GM12878 (cell line): ENCODE data around the gene GID4. TPM values are rescaled to one million over a fixed set of nuclear protein-coding genes. Genes with fewer than 3 reads are reported as not detected.

ENCODE experiments used
- ATAC-seq: fragments of 200-7000 bp; cut with Tn5 transposase; 3 replicates; pipeline ENCODE4 v1.9.1; 2020; ENCODE audit warnings: mild to moderate bottlenecking, moderate library complexity
- BruUV-seq: library from RNA; stranded (reverse); fragments of 400-500 nt; replicated peaks from 2 replicates; lab custom pipeline; 2021; lab: Mats Ljungman, UMichigan
- CTCF ChIA-PET: fragments of 300-600 bp; sonication (Branson Sonifier 250); formaldehyde crosslinking; extraction: SDS; loops from one replicate; lab custom pipeline; 2021; ENCODE audit warnings: inconsistent platforms; lab: Yijun Ruan, JAX
- POLR2A ChIA-PET: fragments of 350-600 bp; formaldehyde crosslinking; extraction: SDS; loops from one replicate; lab custom pipeline; 2021; ENCODE audit warnings: inconsistent platforms; lab: Charles Lee
- RAD21 ChIA-PET: fragments of 300-600 bp; sonication (Branson Sonifier 250); formaldehyde crosslinking; loops from one replicate; lab custom pipeline; 2023; ENCODE audit warnings: antibody characterized with exemption; ENCODE audit not compliant: unreplicated experiment; lab: Charles Lee
- SMC1A ChIA-PET: fragments of 300-600 bp; sonication (Branson Sonifier 250); formaldehyde crosslinking; loops from one replicate; lab custom pipeline; 2023; ENCODE audit not compliant: unreplicated experiment, uncharacterized antibody; lab: Charles Lee
- DNase-seq: peaks from one replicate; pipeline ENCODE4 v3.0.0-alpha.2; 2011; ENCODE audit warnings: low read depth, low spot score
- FAIRE-seq: peaks from 3 replicates; lab custom pipeline; 2011; peaks lifted over from hg19 to GRCh38; lab: Jason Lieb, UNC
- H2AFZ ChIP-seq: 2 replicates; pipeline ENCODE4 v1.6.0; 2011; ENCODE audit warnings: low read depth, low read length, control low read depth; ENCODE audit not compliant: control insufficient read depth
- H3K27ac ChIP-seq: 2 replicates; pipeline ENCODE4 v1.5.1; 2011; ENCODE audit warnings: control low read depth; ENCODE audit not compliant: control insufficient read depth, insufficient read depth
- H3K27me3 ChIP-seq, 2 experiments: replicated peaks in 1 of 2; 2 replicates each; pipeline versions ENCODE4 v1.6.0 to v1.6.1; 2011; ENCODE audit warnings: low read length in 1 of 2; ENCODE audit not compliant: control insufficient read depth in 2 of 2, insufficient read depth in 2 of 2
- H3K36me3 ChIP-seq, 2 experiments: 2 replicates each; pipeline ENCODE4 v1.5.1; 2011; ENCODE audit warnings: low read length in 1 of 2; ENCODE audit not compliant: control insufficient read depth in 2 of 2, insufficient read depth in 2 of 2
- H3K4me1 ChIP-seq: 2 replicates; pipeline ENCODE4 v1.6.1; 2011; ENCODE audit warnings: mild to moderate bottlenecking, low read length, moderate library complexity, mixed read lengths; ENCODE audit not compliant: control insufficient read depth, insufficient read depth
- H3K4me2 ChIP-seq: 2 replicates; pipeline ENCODE4 v1.6.0; 2011; ENCODE audit warnings: control low read depth; ENCODE audit not compliant: control insufficient read depth, insufficient read depth
- H3K4me3 ChIP-seq: fragments of 200-600 bp; sonication (generic); 2 replicates; pipeline ENCODE4 v1.5.1; 2016
- H3K79me2 ChIP-seq: 2 replicates; pipeline ENCODE4 v1.6.0; 2011; ENCODE audit warnings: low read length; ENCODE audit not compliant: control insufficient read depth, insufficient read depth
- H3K9ac ChIP-seq: 2 replicates; pipeline ENCODE4 v1.8.0; 2011; ENCODE audit warnings: low read length, control low read depth, mixed read lengths; ENCODE audit not compliant: control insufficient read depth, insufficient read depth
- H3K9me3 ChIP-seq: replicated peaks from 3 replicates; pipeline ENCODE4 v1.5.1; 2011; ENCODE audit warnings: mild to moderate bottlenecking, low read length; ENCODE audit not compliant: control insufficient read depth, insufficient read depth
- H4K20me1 ChIP-seq: 2 replicates; pipeline ENCODE4 v1.6.0; 2011; ENCODE audit not compliant: control insufficient read depth, insufficient read depth
- BRCA1 ChIP-seq: IDR thresholded peaks from 2 replicates; pipeline ENCODE4 v1.6.1; 2011; ENCODE audit warnings: low read depth, low read length, improper control_type of control experiment
- CBX5 ChIP-seq: sonication (generic); IDR thresholded peaks from 2 replicates; pipeline ENCODE4 v1.6.1; 2016; ENCODE audit warnings: low read depth, moderate library complexity, mild to moderate bottlenecking, inconsistent platforms
- CREM ChIP-seq: IDR thresholded peaks from 2 replicates; pipeline ENCODE4 v1.6.1; 2014; ENCODE audit warnings: antibody characterized with exemption, low read depth
- ESRRA ChIP-seq: IDR thresholded peaks from 2 replicates; pipeline ENCODE4 v1.6.1; 2012; ENCODE audit warnings: mild to moderate bottlenecking, low read length, improper control_type of control experiment
- EZH2 ChIP-seq: IDR thresholded peaks from 2 replicates; pipeline ENCODE4 v1.6.1; 2012; ENCODE audit warnings: low read depth, mild to moderate bottlenecking, control low read depth, inconsistent platforms, low read length, borderline replicate concordance; ENCODE audit not compliant: control insufficient read depth
- JUNB ChIP-seq: IDR thresholded peaks from 2 replicates; pipeline ENCODE4 v1.6.1; 2016; ENCODE audit warnings: antibody characterized with exemption, mild to moderate bottlenecking
- WGBS: methylation state at CpG from one replicate; pipeline ENCODE4 v1.1.6; 2016; ENCODE audit warnings: low lambda C conversion rate; ENCODE audit not compliant: insufficient replicate concordance, insufficient coverage; ENCODE audit errors: missing lambda C conversion rate; 5-methylcytosine and 5-hydroxymethylcytosine counted together
- in situ Hi-C: fragments of 300-500 bp; cut with MboI; formaldehyde crosslinking; loops from 9 replicates; pipeline ENCODE4 v1.14.3; 2018; ENCODE audit warnings: mixed read lengths
- intact Hi-C: fragments of 100-400 bp; cut with micrococcal nuclease; formaldehyde crosslinking; loops from one replicate; pipeline ENCODE4 v1.14.2; 2022; ENCODE audit not compliant: unreplicated experiment
- polyA plus RNA-seq, 11 experiments: library from polyadenylated mRNA; depleted of rRNA in 4 of 11; unstranded in 6 of 11; stranded (reverse) in 5 of 11; fragments of >200 nt; fragmentation: Nextera tagmentation in 4 of 11; fragmentation: Illumina TruSeq in 1 of 11; extraction: Ambion mirVana in 4 of 11; extraction: Trizol in 1 of 11; gene quantifications; 1 replicate in 1 of 11; 2 replicates in 10 of 11; pipeline versions ENCODE4 v1.2.1 to v1.2.3, GENCODE V29; 2011 to 2016; ENCODE audit warnings: inconsistent platforms in 2 of 11, missing spikeins in 2 of 11, low read depth in 1 of 11
- total RNA-seq, 4 experiments: library from RNA; depleted of rRNA in 3 of 4; stranded (reverse); fragments of >200 nt in 3 of 4; fragmentation: Illumina TruSeq in 1 of 4; extraction: Trizol in 1 of 4; gene quantifications; 2 replicates each; pipeline versions ENCODE4 v1.2.1 to v1.2.3, GENCODE V29; 2013 to 2021
- TF ChIP-seq, protein P1 (sequence below): fragments of 450-650 bp; IDR thresholded peaks from 2 replicates; pipeline ENCODE4 v1.6.1; 2014; ENCODE audit warnings: mild to moderate bottlenecking
- TF ChIP-seq, protein P2 (sequence below): fragments of 450-650 bp; IDR thresholded peaks from 2 replicates; pipeline ENCODE4 v1.6.1; 2016; ENCODE audit warnings: mild to moderate bottlenecking

The GID4 gene
- total and polyA plus RNA-seq, 10 of the 15 experiments (the other 5 are each of a cell fraction or from before 2014, with no cell fraction given) = 0.93 to 7.3 (median 3.6) TPM

DNA sequence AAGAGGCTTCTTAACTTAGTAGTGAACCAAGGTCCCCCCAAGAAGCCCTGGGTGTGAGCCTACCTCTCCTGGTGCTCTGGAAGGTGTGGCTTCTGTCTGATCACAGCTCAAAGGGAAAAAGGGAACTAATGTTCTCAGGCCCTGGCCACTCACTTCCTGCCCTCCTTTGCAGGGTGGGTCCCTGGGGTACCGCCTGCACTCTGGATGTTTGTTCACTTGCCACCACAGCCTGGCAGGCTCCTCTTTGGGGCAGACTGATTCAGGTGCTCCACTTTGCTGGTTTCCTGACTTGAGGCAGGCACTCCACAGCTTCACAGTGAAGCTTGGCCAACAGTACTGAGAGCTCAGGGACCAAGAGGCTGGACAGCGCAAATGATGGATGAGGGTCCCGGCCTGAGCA lies 63.4 kb downstream of the GID4 start (continued):
- TF ChIP-seq, protein P1, sequence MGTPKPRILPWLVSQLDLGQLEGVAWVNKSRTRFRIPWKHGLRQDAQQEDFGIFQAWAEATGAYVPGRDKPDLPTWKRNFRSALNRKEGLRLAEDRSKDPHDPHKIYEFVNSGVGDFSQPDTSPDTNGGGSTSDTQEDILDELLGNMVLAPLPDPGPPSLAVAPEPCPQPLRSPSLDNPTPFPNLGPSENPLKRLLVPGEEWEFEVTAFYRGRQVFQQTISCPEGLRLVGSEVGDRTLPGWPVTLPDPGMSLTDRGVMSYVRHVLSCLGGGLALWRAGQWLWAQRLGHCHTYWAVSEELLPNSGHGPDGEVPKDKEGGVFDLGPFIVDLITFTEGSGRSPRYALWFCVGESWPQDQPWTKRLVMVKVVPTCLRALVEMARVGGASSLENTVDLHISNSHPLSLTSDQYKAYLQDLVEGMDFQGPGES = no peak
- TF ChIP-seq JUNB = no peak
- TF ChIP-seq ESRRA = no peak
- TF ChIP-seq CBX5 = no peak
- no peak for TF ChIP-seq CREM

DNA sequence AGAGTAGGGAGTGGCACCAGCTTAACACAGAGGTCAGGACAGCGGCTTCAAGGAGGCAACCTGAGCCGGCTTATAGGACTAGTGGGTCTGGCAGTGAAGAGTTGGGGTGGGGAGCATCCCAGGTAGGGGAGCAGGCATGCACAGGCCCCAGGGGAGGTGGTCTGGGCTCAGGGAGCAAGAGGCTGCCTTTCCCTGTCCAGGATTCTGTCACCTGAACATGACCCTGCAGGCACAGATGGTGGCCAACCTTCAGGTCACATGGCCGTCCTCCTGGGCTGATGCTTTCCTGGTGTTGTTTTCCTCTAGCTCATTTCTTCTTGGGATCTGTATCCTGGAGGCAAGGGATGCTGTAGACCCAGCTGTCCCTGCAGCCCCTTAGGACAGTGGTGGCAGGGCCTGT lies 65.8 kb downstream of the GID4 start:
- no peak for ATAC-seq
- no peak overlapping the region for H3K4me2 ChIP-seq
- in situ Hi-C loops (no loop called here), intact Hi-C loops (no loop called here)
- TF ChIP-seq BRCA1 (no peak), EZH2 (no peak)
- TF ChIP-seq, protein P2, sequence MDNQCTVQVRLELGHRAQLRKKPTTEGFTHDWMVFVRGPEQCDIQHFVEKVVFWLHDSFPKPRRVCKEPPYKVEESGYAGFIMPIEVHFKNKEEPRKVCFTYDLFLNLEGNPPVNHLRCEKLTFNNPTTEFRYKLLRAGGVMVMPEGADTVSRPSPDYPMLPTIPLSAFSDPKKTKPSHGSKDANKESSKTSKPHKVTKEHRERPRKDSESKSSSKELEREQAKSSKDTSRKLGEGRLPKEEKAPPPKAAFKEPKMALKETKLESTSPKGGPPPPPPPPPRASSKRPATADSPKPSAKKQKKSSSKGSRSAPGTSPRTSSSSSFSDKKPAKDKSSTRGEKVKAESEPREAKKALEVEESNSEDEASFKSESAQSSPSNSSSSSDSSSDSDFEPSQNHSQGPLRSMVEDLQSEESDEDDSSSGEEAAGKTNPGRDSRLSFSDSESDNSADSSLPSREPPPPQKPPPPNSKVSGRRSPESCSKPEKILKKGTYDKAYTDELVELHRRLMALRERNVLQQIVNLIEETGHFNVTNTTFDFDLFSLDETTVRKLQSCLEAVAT = no peak
- H3K36me3 ChIP-seq = peaks cover 5 to 8% of the 10 kb centered on the region in 2 experiments; a peak in 3 of 4 replicates
- CTCF ChIA-PET = no interaction called here
- no peak overlapping the region for H3K27ac ChIP-seq
- H2AFZ ChIP-seq = no peak overlapping the region
- no peaks in the 10 kb centered on the region for H3K79me2 ChIP-seq
- no peak for FAIRE-seq
- POLR2A ChIA-PET = no interaction called here
- no TSS peak for BruUV-seq
- RAD21 ChIA-PET = no interaction called here
- no peaks in the 10 kb centered on the region for H3K9me3 ChIP-seq
- no peaks in the 10 kb centered on the region for H3K4me1 ChIP-seq
- no peak for DNase-seq
- H3K9ac ChIP-seq = no peak overlapping the region
- SMC1A ChIA-PET = no interaction called here
- no peaks in the 10 kb centered on the region for H3K27me3 ChIP-seq
- H3K4me3 ChIP-seq = no peak overlapping the region
- WGBS = 83% methylated on average over 3 of the region's 3 CpGs
- no peaks in the 10 kb centered on the region for H4K20me1 ChIP-seq
